ENCODE data around the gene HS6ST1. TPM values are rescaled to one million over a fixed set of nuclear protein-coding genes. Genes with fewer than 3 reads are reported as not detected.

Gene HS6ST1
- total and polyA plus RNA-seq, 2 donors (not counting 3 experiments of a cell fraction or from before 2014, with no cell fraction given) = 12.8 to 19.4 TPM

DNA sequence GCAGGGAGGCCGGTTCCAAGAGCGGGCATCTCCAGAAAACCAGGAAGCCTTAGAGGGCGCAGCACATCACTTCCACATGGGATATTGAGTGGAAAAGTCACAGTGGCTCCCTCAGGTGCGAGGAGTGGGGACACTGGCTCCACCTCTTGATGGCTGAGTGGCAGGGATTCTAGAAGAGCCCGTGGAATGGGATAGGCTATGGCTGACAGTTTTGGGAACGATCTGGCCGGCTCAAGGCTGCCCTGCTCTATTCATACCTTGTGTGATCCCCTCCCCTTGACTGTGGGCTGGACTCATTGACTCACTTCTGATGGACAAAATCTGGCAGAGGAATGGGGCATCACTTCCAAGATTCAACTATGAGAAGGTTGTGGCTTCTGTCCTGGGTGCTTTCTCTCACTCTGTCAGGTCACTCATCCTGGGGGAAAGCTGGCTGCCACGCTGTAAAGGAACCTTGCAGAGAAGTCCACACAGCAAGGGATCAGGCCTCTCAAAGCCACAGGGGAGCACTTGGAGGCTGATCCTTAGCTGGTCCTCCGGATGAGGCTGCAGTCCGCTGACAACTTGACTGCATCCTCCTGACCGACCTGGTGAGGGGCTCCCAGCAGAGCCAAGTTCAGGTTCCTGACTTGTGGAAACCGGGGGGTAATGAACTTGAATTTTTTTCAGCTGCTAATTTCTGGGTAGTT lies 46.7 kb upstream of the HS6ST1 start:
- Histone ChIP-seq H3K79me2 (ENCODE audit: control insufficient read depth, insufficient read depth, low read length) (no peaks in the 10 kb centered on the region), H3K4me2 (ENCODE audit: insufficient read depth, low read length) (no peak overlapping the region), H3K9ac (replicated peaks; ENCODE audit: extremely low read depth, insufficient read depth, low read length) (no peak overlapping the region), H3K9me1 (replicated peaks; ENCODE audit: control insufficient read depth, extremely low read depth, insufficient read depth, low read length) (no peaks in the 10 kb centered on the region), H3K9me3 (replicated peaks; ENCODE audit: control insufficient read depth, insufficient read depth, low read length) (no peaks in the 10 kb centered on the region), H3K4me1 (ENCODE audit: control insufficient read depth, extremely low read depth, insufficient read depth, low read length) (peaks cover 6% of the 10 kb centered on the region), H3K27me3 (ENCODE audit: control insufficient read depth in 2 of 2, insufficient read depth in 2 of 2, low read length in 2 of 2) (no peaks in the 10 kb centered on the region), H4K20me1 (replicated peaks; ENCODE audit: control insufficient read depth, extremely low read depth, insufficient read depth, low read length) (no peaks in the 10 kb centered on the region), H2AFZ (ENCODE audit: low read depth, low read length) (no peak overlapping the region), H3K4me3 (replicated peaks in 1 of 3; ENCODE audit: insufficient read depth in 1 of 3, low read depth in 1 of 3, low read length in 3 of 3) (no peak overlapping the region), H3K27ac (ENCODE audit: insufficient read depth, low read depth, low read length) (no peak overlapping the region), H3K36me3 (ENCODE audit: control insufficient read depth in 2 of 2, extremely low read depth in 1 of 2, insufficient read depth in 2 of 2, low read length in 2 of 2) (no peaks in the 10 kb centered on the region)
- POLR2A ChIA-PET = no interaction called here
- dilution Hi-C loops (cut with MboI; ENCODE audit: extremely low pct_ligation_motif_present, low sequenced_read_pairs) (no loop called here), intact Hi-C loops (cut with micrococcal nuclease) (no loop called here)
- TF ChIP-seq POLR2A (IDR thresholded peaks at IDR 0.05; ENCODE audit: low read depth, low read length) (no peak), POLR2AphosphoS5 (IDR thresholded peaks at IDR 0.05; ENCODE audit: insufficient read depth, low read depth, low read length) (no peak), JUN (IDR thresholded peaks at IDR 0.05; ENCODE audit: borderline replicate concordance, insufficient read depth, insufficient read length, low read depth) (no peak), EZH2 (IDR thresholded peaks at IDR 0.05; ENCODE audit: borderline replicate concordance, low read depth, low read length, severe bottlenecking) (no peak), FOS (IDR thresholded peaks at IDR 0.05; ENCODE audit: borderline replicate concordance, insufficient read depth, low read length) (no peak), GATA2 (IDR thresholded peaks at IDR 0.05; ENCODE audit: insufficient read depth, insufficient read length, low read depth, low read length) (no peak), MYC (IDR thresholded peaks at IDR 0.05; ENCODE audit: low read depth, low read length) (no peak)
- TF ChIP-seq, protein P1, sequence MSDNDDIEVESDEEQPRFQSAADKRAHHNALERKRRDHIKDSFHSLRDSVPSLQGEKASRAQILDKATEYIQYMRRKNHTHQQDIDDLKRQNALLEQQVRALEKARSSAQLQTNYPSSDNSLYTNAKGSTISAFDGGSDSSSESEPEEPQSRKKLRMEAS (IDR thresholded peaks at IDR 0.05; ENCODE audit: insufficient read depth, insufficient read length) = no peak
- TF ChIP-seq, protein P2, sequence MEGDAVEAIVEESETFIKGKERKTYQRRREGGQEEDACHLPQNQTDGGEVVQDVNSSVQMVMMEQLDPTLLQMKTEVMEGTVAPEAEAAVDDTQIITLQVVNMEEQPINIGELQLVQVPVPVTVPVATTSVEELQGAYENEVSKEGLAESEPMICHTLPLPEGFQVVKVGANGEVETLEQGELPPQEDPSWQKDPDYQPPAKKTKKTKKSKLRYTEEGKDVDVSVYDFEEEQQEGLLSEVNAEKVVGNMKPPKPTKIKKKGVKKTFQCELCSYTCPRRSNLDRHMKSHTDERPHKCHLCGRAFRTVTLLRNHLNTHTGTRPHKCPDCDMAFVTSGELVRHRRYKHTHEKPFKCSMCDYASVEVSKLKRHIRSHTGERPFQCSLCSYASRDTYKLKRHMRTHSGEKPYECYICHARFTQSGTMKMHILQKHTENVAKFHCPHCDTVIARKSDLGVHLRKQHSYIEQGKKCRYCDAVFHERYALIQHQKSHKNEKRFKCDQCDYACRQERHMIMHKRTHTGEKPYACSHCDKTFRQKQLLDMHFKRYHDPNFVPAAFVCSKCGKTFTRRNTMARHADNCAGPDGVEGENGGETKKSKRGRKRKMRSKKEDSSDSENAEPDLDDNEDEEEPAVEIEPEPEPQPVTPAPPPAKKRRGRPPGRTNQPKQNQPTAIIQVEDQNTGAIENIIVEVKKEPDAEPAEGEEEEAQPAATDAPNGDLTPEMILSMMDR (IDR thresholded peaks at IDR 0.05; ENCODE audit: extremely low read depth in 1 of 2, insufficient read depth in 1 of 2, low read depth in 1 of 2, low read length in 2 of 2) = no peak
- CTCF ChIA-PET = no interaction called here
- FAIRE-seq (no peak), DNase-seq (ENCODE audit: low read depth, low spot score) (no peak)
- BruUV-seq (replicated peaks) = no TSS peak
